Vagina (tissue), 2 donors: ENCODE measurements around the gene TECRL. TPM values are rescaled to one million over a fixed set of nuclear protein-coding genes. Genes with fewer than 3 reads are reported as not detected.

Experiments
- DNase-seq, 2 donors: peaks; one replicate each; pipeline ENCODE4 v3.0.0-alpha.2; 2017; ENCODE audit errors: extremely low spot score in 2 of 2
- H3K27ac ChIP-seq: fragments of 200-600 bp; sonication (generic); one replicate; pipeline ENCODE4 v1.5.1; 2019
- H3K27me3 ChIP-seq: fragments of 200-600 bp; sonication (generic); one replicate; pipeline ENCODE4 v1.5.1; 2019
- H3K36me3 ChIP-seq, 2 donors: fragments of 200-600 bp; sonication (generic); one replicate each; pipeline ENCODE4 v1.5.1; 2017 to 2019
- H3K4me1 ChIP-seq: fragments of 200-600 bp; sonication (generic); one replicate; pipeline ENCODE4 v1.5.1; 2019
- H3K4me3 ChIP-seq, 2 donors: fragments of 200-600 bp; sonication (generic); 1 replicate in 1 of 2; 2 replicates in 1 of 2; pipeline ENCODE4 v1.5.1; 2016 to 2019
- H3K9me3 ChIP-seq: fragments of 200-600 bp; sonication (generic); one replicate; pipeline ENCODE4 v1.5.1; 2019
- POLR2A ChIP-seq, 2 donors: fragments of 450-650 bp; IDR thresholded peaks; one replicate each; pipeline ENCODE4 v1.6.1; 2017; ENCODE audit warnings: antibody characterized with exemption in 2 of 2, mild to moderate bottlenecking in 2 of 2, moderate library complexity in 2 of 2
- POLR2AphosphoS5 ChIP-seq, 2 donors: sonication (generic); formaldehyde crosslinking; IDR thresholded peaks; one replicate each; pipeline ENCODE4 v1.9.0; 2017; ENCODE audit warnings: antibody characterized with exemption in 2 of 2, mild to moderate bottlenecking in 2 of 2, low read depth in 1 of 2; ENCODE audit not compliant: insufficient read depth in 1 of 2
- intact Hi-C: fragments of 100-400 bp; cut with DNase I; formaldehyde crosslinking; loops from one replicate; pipeline ENCODE4 v1.15.1; 2023
- total RNA-seq: library from RNA; depleted of rRNA; stranded (reverse); fragments of >200 nt; gene quantifications from one replicate; pipeline ENCODE4 v1.2.3, GENCODE V29; 2016
- TF ChIP-seq, protein P1 (sequence below), 3 experiments: fragments of 450-650 bp in 2 of 3; fragments of 200-600 bp in 1 of 3; sonication (generic) in 1 of 3; IDR thresholded peaks; one replicate each; pipeline ENCODE4 v1.5.1; 2017 to 2019; ENCODE audit warnings: antibody characterized with exemption in 3 of 3, mild to moderate bottlenecking in 2 of 3, moderate library complexity in 2 of 3

TECRL gene
- total RNA-seq, 1 donor from 2014 or later, result not detected

DNA sequence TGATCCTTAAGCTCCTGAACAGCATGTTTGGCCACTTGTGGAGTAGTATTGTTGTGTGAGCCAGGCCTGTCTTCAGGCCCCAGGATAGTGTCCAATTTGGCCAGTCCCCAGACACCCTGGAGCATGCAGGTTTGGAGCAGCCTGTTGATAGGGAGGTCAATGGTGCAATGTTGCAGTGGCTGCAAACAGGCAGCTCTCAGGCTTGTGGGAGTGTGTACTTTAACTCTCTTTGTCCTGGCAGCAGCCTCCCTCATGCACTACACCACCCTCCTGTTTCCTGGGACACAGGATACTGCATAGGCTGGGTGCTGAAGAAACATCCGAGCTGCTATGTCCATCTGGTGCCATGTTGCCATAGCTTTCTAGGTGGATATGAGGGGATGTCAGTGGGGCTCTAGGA is 24.0 kb downstream of the TECRL start:
- Histone ChIP-seq H3K27ac (no peak overlapping the region), H3K9me3 (no peaks in the 10 kb centered on the region), H3K27me3 (no peaks in the 10 kb centered on the region), H3K4me3 (no peak overlapping the region), H3K36me3 (no peaks in the 10 kb centered on the region), H3K4me1 (no peaks in the 10 kb centered on the region)
- no peak for TF ChIP-seq POLR2A (IDR thresholded peaks at IDR 0.05)
- TF ChIP-seq, protein P1, sequence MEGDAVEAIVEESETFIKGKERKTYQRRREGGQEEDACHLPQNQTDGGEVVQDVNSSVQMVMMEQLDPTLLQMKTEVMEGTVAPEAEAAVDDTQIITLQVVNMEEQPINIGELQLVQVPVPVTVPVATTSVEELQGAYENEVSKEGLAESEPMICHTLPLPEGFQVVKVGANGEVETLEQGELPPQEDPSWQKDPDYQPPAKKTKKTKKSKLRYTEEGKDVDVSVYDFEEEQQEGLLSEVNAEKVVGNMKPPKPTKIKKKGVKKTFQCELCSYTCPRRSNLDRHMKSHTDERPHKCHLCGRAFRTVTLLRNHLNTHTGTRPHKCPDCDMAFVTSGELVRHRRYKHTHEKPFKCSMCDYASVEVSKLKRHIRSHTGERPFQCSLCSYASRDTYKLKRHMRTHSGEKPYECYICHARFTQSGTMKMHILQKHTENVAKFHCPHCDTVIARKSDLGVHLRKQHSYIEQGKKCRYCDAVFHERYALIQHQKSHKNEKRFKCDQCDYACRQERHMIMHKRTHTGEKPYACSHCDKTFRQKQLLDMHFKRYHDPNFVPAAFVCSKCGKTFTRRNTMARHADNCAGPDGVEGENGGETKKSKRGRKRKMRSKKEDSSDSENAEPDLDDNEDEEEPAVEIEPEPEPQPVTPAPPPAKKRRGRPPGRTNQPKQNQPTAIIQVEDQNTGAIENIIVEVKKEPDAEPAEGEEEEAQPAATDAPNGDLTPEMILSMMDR (IDR thresholded peaks at IDR 0.05), result no peak
- no peak for TF ChIP-seq POLR2AphosphoS5 (IDR thresholded peaks at IDR 0.05; ENCODE audit: insufficient read depth in 1 of 2, low read depth in 1 of 2)
- no peak for DNase-seq
- intact Hi-C loops, result no loop called here

DNA sequence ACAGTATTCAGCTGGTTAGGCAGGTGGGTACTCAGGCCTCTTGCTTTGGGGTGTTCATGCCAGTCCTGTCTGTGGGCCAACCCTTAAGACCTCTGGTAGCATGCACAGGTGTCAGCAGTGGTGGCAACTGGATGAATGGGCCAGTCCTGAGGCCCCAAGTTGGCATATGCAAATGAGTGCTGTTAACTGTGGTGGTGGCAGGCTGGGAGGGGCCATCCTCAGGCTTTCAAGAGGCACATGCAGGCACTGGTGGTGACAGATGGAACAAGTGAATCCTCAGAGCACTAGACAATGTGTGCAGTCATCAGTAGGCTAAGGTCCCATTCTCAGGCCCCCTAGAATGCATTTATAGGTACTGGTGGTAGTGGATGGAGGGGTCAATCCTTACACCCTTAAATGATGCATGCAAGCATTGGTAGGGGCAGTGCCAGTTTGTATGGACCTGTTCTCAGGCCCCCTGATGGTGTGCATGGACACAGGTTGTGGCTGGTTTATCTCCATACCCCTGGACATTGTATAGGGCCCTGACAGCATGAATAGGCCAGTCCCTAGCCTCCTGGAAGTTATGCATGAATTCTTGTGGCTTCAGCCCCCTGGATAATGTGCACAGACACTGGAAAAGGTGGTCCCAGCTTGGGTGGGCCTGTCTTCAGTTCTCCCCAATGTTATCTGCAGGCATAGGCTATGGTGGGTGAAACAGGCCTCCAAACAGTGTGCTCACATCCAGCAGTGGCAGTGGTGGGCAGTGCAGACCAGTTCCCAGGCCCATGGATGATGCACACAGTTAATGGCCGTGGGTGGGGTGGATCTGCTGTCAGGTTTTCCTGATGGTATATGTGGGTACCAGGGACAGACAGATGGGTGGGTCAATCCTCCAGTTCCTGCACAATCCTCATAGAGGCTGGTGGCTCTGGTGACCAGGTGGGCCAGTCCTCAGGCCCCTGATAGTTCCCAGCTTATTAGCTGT is 24.7 kb downstream of the TECRL start:
- no peak for TF ChIP-seq POLR2AphosphoS5 (IDR thresholded peaks at IDR 0.05; ENCODE audit: insufficient read depth in 1 of 2, low read depth in 1 of 2)
- Histone ChIP-seq H3K36me3 (no peaks in the 10 kb centered on the region), H3K27ac (no peak overlapping the region), H3K27me3 (no peaks in the 10 kb centered on the region), H3K4me3 (no peak overlapping the region), H3K9me3 (no peaks in the 10 kb centered on the region), H3K4me1 (no peaks in the 10 kb centered on the region)
- intact Hi-C loops, result no loop called here
- DNase-seq, result no peak

DNA sequence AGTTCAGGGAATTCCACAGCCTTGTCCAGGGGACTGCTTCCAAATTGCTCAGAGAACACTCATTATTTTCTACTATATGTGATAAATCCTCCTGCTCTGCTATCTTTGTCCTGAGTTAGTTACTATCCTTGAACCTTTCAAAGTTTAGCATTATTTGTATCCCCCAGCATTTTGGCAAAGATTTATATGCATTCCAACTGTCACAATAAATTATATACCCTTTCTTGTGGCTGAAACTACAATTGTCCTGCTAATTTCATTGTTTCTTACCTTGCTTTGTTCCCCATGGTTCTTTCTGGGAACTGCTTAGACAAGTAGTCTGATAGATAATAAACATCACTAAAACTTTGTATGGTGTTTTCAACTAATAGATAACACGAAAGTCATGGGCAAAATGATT is 40.5 kb downstream of the TECRL start:
- TF ChIP-seq, protein P1 (IDR thresholded peaks at IDR 0.05), result no peak
- TF ChIP-seq POLR2A (IDR thresholded peaks at IDR 0.05) (no peak), POLR2AphosphoS5 (IDR thresholded peaks at IDR 0.05; ENCODE audit: insufficient read depth in 1 of 2, low read depth in 1 of 2) (no peak)
- intact Hi-C loops, result no loop called here

DNA sequence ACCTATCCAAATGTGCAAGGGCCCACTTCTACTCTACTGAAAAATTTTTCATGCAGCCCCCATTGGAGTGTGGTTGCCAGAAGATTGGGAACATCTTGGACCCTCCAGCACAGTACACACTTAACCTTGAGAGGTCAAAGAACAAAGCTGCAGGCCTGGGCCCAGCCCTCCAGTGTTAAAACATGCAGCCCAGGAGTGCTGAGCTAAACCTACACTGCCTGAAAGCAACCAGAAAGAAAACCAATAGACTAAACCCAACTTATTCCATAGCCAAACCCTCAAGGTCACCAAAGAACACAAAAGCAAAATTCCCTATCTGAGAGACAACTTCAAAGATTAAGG is 47.9 kb downstream of the TECRL start:
- no peak for DNase-seq
- intact Hi-C loops, result no loop called here
- no peaks in the 10 kb centered on the region for H3K36me3 ChIP-seq
- H3K27ac ChIP-seq, result no peak overlapping the region
- H3K4me3 ChIP-seq, result no peak overlapping the region
- TF ChIP-seq POLR2AphosphoS5 (IDR thresholded peaks at IDR 0.05; ENCODE audit: insufficient read depth in 1 of 2, low read depth in 1 of 2), result no peak
- no peak for TF ChIP-seq POLR2A (IDR thresholded peaks at IDR 0.05)
- TF ChIP-seq, protein P1 (IDR thresholded peaks at IDR 0.05), result no peak
- no peaks in the 10 kb centered on the region for H3K9me3 ChIP-seq
- H3K4me1 ChIP-seq, result no peaks in the 10 kb centered on the region
- no peaks in the 10 kb centered on the region for H3K27me3 ChIP-seq

More for the DNA sequence above, 40.5 kb downstream of the TECRL start:
- H3K27me3 ChIP-seq, result no peaks in the 10 kb centered on the region
- H3K36me3 ChIP-seq, result no peaks in the 10 kb centered on the region
- H3K4me1 ChIP-seq, result no peaks in the 10 kb centered on the region
- H3K27ac ChIP-seq, result no peak overlapping the region
- H3K4me3 ChIP-seq, result no peak overlapping the region
- no peak for DNase-seq
- H3K9me3 ChIP-seq, result no peaks in the 10 kb centered on the region

GRCh38 chr4:64360664-64361398 is 48.4 kb downstream of the TECRL start:
- TF ChIP-seq, protein P1 (IDR thresholded peaks at IDR 0.05), result no peak
- no peak for TF ChIP-seq POLR2A (IDR thresholded peaks at IDR 0.05)
- TF ChIP-seq POLR2AphosphoS5 (IDR thresholded peaks at IDR 0.05; ENCODE audit: insufficient read depth in 1 of 2, low read depth in 1 of 2), result no peak
- H3K27ac ChIP-seq, result no peak overlapping the region
- no peak for DNase-seq
- no peaks in the 10 kb centered on the region for H3K36me3 ChIP-seq
- H3K4me3 ChIP-seq, result no peak overlapping the region
- intact Hi-C loops, result no loop called here
- no peaks in the 10 kb centered on the region for H3K9me3 ChIP-seq
- no peaks in the 10 kb centered on the region for H3K27me3 ChIP-seq
- H3K4me1 ChIP-seq, result no peaks in the 10 kb centered on the region
